ENCODE data around the gene DOK7.

GRCh38 chr4:3533423-3533820 is 70.3 kb downstream of the DOK7 start:
- no peak for TF ChIP-seq CTCF (IDR thresholded peaks at IDR 0.05; ENCODE audit: poor library complexity)
- no peak for TF ChIP-seq EZH2phosphoT487 (IDR thresholded peaks at IDR 0.05; ENCODE audit: low read depth, severe bottlenecking, unreplicated experiment)

Data from hepatocyte (in vitro differentiated cells).